Measurements from ENCODE around the gene SPTB.

Gene SPTB

GRCh38 chr14:64765740-64766302 is 113.9 kb downstream of the SPTB start:
- DNase-seq (ENCODE audit: low spot score): no peak

- DNase-seq (ENCODE audit: low spot score): peak; percentile 72
Measured at GRCh38 chr14:64764641-64765520, 114.8 kb downstream of the SPTB start.

GRCh38 chr14:64763801-64764621 is 115.7 kb downstream of the SPTB start:
- no peak for DNase-seq (ENCODE audit: low spot score)

- DNase-seq (ENCODE audit: low spot score): no peak
Measured at GRCh38 chr14:64763085-64763782, 116.5 kb downstream of the SPTB start.

GRCh38 chr14:64762044-64763034 is 117.4 kb downstream of the SPTB start:
- DNase-seq (ENCODE audit: low spot score): no peak

- no peak for DNase-seq (ENCODE audit: low spot score)
Measured at GRCh38 chr14:64761441-64762043, 118.2 kb downstream of the SPTB start.

- DNase-seq (ENCODE audit: low spot score): no peak
Measured at GRCh38 chr14:64760916-64761315, 118.8 kb downstream of the SPTB start.

GRCh38 chr14:64760146-64760755 is 119.5 kb downstream of the SPTB start:
- peak; percentile 62 for DNase-seq (ENCODE audit: low spot score)

- no peak for DNase-seq (ENCODE audit: low spot score)
Measured at GRCh38 chr14:64759555-64759938, 120.2 kb downstream of the SPTB start.

GRCh38 chr14:64758691-64759554 is 120.8 kb downstream of the SPTB start:
- no peak for DNase-seq (ENCODE audit: low spot score)

- no peak for DNase-seq (ENCODE audit: low spot score)
Measured at GRCh38 chr14:64758025-64758521, 121.6 kb downstream of the SPTB start.

- no peak for DNase-seq (ENCODE audit: low spot score)
Measured at GRCh38 chr14:64757601-64758000, 122.1 kb downstream of the SPTB start.

GRCh38 chr14:64756712-64757111 is 123.0 kb downstream of the SPTB start:
- DNase-seq (ENCODE audit: low spot score): no peak

GRCh38 chr14:64755781-64756221 is 123.9 kb downstream of the SPTB start:
- no peak for DNase-seq (ENCODE audit: low spot score)

GRCh38 chr14:64754685-64755084 is 125.0 kb downstream of the SPTB start:
- no peak for DNase-seq (ENCODE audit: low spot score)

- DNase-seq (ENCODE audit: low spot score): no peak
Measured at GRCh38 chr14:64753999-64754398, 125.7 kb downstream of the SPTB start.

GRCh38 chr14:64753374-64753773 is 126.3 kb downstream of the SPTB start:
- DNase-seq (ENCODE audit: low spot score): no peak

GRCh38 chr14:64752909-64753308 is 126.8 kb downstream of the SPTB start:
- DNase-seq (ENCODE audit: low spot score): no peak

Data from germinal center (tissue), 1 donor.